Upper lobe of left lung (tissue), 4 donors: Measurements from ENCODE around the gene FGF12.

ENCODE experiments used
- CTCF ChIP-seq, 6 experiments: fragments of 450-650 bp in 4 of 6; fragments of 200-600 bp in 2 of 6; sonication (generic) in 2 of 6; IDR thresholded peaks; one replicate each; pipeline ENCODE4 v1.5.1; 2016 to 2019; ENCODE audit warnings: antibody characterized with exemption in 6 of 6
- POLR2A ChIP-seq, 4 donors: fragments of 450-650 bp; IDR thresholded peaks; one replicate each; pipeline ENCODE4 v1.5.1; 2016 to 2017; ENCODE audit warnings: antibody characterized with exemption in 4 of 4, mild to moderate bottlenecking in 2 of 4

- no peak for TF ChIP-seq CTCF (IDR thresholded peaks at IDR 0.05)
- no peak for TF ChIP-seq POLR2A (IDR thresholded peaks at IDR 0.05)
Observed at GRCh38 chr3:192317564-192317963, 409.8 kb downstream of the FGF12 start.
